Measurements from ENCODE around the gene EN2.

The EN2 gene

DNA sequence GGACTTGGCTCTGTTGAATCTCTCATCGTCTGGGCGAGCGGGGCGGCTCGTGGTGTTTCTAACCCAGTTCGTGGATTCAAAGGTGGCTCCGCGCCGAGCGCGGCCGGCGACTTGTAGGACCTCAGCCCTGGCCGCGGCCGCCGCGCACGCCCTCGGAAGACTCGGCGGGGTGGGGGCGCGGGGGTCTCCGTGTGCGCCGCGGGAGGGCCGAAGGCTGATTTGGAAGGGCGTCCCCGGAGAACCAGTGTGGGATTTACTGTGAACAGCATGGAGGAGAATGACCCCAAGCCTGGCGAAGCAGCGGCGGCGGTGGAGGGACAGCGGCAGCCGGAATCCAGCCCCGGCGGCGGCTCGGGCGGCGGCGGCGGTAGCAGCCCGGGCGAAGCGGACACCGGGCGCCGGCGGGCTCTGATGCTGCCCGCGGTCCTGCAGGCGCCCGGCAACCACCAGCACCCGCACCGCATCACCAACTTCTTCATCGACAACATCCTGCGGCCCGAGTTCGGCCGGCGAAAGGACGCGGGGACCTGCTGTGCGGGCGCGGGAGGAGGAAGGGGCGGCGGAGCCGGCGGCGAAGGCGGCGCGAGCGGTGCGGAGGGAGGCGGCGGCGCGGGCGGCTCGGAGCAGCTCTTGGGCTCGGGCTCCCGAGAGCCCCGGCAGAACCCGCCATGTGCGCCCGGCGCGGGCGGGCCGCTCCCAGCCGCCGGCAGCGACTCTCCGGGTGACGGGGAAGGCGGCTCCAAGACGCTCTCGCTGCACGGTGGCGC is at the start of gene EN2:
TSS of gene EN2 (plus strand) at position 19 of the 767 bp plus-strand sequence. CDS start at position 268, 249 bp downstream.
- DNase-seq = no peak

DNA sequence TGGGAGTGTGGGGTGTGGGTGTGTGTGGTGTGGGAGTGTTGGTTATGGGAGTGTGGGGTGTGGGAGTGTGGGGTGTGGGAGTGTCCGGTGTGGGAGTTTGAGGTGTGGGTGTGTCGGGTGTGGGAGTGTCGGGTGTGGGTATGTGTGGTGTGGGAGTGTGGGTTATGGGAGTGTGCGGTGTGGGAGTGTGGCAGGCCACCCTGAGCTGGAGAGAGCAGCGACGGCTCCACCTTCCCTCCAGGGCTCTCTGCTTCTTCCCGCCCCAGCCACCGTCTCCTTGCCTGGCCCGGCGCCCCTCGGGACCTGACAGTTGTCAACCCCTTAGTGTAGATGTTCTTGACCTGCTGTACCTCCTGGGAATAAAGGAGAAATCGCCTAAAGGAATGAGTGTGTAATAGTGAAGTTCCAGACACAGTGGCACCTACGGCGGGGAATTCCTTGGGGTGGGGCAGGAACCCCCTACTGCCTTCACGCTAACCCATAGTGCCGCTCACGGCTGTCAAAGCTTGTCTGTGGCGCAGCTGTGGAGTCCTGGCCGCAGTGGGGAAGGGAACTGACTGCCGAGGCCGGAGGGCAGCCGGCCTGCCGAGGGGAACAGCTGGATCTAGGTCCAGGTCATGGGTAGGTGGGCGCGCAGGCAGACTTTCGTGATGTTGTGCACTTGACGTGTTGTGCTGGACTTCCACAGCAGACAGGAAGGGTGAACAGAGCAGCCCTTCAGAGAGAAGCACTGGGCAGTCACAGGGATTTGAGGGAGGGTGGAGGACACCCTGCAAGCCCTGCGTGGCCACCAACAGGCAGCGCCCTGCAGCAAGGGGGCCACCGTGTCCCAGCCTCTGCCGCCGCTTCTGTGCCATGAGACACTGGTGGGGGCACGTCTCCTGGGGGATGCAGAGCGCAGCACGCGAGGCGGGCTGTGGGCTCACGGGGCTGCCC is 49.0 kb upstream of the EN2 start:
- no peak for DNase-seq

DNA sequence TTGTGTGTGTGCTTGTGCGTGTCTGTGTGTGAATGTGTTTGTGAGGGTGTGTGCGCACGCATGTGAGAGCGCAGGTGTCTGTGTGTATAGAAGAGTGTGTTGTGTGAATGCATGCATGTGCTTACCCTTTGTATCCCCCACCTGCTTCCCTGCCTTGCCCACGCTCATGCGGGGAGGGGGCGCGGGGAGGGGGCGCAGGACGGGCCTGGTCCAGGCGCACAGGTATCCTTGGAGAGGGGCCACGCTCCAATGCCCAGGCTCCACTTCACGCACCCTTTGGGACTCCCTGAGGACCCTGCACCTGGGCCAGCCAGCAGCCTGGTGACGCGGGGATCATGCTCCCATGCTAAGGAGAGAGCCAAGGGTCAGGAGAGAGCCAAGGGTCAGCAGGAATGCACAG is 47.9 kb upstream of the EN2 start:
- no peak for DNase-seq

DNA sequence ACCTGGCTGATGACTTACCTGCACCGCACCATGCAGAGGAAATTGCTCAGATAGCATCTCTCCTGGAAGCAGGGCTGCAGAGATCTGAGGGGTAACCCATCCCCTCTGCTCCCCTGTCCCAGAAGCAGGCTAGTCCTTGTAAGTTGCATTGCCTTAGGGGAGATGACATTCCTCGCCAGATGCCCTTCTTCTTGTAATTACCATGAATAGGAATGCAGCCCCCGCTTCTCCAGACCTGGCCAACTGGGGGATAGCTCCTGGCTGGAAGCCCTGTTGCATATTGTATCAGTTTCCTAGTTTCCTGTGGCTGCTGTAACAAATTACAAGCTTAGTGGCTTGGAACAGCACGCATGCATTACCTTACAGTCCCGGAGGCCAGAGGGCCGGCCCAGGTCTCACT is 47.5 kb upstream of the EN2 start:
- no peak for DNase-seq

DNA sequence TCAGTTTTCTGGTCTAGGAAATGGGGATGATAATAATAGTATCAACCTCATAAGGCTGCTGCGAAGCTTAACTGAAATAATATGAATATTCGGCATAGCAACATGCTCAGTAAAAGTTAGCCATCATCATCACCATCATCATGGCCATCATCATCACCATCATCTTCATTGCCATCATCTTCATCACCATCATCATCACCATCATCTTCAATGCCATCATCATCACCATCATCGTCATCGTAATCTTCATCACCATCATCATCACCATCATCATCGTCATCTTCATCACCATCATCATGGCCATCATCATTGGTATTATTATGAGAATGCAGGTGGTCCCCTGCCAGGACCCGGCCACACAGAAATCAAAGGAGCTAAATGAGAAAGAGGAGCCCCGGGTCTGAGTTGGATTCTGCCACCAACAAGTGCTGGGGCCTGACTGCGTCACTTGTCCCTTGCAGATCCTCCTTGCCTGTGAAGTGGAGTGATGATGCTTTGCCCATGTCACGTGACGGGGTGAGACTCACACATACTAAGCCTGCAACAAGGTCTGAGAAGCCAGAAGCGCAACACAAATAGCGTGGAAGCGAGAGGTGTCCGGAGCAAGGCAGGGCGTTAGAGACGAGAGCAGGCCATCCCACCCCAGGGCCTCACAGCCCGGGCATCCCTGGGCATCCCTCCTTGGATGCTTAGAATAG is 46.1 kb upstream of the EN2 start:
- DNase-seq = no peak

DNA sequence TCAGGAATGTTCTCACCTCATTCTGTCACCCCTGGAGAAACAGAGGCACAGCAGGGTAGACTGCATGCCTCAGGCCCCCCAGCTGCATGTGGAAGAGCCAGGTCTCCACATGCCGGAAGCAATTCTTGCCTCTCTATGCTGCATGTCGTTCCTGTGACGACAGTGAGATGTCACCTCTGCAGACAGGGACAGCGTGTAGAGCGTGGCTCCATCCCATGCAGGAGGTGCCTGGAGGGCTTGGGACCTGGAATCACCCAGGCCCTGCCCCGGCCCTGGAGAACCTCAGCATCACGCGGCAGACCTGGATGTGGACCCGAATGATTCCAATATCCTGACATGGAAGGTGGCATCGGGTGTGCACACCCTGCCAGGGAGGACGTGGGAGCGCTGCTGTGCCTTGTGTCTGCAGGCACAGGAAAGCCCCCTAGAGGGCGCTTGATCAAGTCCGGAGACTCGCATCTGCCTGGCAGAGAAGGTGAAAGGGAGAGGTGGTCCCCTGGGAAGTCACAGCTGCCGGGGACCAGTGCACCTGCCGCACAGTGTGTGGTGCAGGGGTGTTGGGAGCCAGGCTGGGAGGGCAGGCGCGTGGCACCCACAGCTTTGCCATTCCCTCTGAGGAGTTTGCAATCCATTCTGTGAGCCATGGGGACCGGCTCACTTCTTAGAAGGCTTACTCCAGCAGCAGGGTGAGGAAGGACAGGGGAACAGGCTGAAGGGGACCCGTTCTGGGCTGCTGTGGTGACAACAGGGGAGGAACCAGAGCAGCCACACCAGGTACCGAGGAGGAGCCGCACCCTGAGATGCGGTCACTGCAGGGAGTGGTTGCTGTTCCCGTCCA is 45.3 kb upstream of the EN2 start:
- DNase-seq = no peak

DNA sequence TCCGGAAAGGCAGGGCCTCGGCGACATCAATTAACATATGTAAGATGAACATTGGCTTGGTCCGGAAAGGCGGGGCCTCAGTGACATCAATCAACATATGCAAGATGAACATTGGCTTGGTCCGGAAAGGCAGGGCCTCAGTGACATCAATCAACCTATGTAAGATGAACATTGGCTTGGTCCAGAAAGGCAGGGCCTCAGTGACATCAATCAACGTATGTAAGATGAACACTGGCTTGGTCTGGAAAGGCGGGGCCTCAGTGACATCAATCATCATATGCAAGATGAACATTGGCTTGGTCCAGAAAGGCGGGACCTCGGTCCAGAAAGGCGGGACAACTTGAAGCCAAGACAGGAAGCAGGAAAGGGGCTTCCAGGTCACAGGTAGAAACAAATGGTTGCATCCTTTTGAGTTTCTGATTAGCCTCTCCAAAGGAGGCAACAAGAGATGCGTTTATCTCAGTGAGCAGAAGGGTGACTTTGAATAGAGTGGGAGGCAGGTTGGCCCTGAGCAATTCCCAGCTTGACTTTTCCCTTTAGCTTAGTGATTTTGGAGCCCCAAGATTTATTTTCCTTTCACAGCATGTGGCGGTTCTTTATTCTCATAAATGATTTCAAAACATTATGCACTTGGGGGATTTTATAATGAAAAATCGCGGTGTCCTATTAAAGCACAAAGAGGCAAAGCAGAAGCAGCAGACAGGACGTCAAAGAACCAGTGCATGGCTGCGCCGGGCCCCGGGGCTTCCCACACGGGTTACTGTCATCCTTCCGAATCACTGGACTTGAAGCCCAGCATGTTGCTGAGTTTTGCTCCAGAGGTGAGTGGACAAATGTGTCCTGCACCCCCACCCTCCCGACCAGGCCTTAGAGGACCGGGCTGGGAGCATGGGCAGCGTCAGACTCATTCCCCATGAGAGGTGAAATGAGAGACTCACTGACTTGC is 43.1 kb upstream of the EN2 start:
- no peak for DNase-seq

DNA sequence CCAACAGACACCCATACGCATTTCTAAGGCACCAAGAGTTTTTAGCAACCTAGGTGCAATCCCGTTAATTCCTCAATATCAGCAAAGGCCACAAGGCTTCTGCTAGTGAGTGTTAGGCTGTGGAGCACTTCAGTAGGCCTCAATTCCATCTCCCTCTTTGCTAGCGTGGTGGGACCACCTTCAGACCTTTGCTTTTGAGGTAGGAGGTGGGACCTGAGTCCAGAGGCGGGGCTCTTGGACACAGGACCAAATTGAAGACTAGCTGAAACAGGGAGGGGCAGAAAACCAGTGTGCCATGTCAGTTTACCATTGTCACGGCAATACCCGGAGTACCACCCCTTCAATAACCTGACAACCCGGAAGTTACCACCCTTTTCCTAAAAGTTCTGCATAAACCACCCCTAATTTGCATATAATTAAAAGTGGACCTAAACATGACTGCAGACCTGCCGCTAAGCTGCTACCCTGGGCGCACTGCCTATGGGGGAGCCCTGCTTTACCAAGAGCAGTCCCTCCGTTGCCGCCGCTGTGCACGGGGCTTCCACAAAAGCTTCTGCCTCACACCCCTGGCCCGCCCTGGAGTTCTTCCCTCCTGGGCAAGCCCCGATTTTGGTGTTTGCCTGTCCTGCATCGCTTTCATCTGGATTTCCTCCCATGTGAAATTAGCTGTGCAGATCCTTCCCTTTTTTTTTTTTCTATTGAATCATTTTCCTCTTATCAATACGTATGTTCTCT is 41.1 kb upstream of the EN2 start:
- no peak for DNase-seq

DNA sequence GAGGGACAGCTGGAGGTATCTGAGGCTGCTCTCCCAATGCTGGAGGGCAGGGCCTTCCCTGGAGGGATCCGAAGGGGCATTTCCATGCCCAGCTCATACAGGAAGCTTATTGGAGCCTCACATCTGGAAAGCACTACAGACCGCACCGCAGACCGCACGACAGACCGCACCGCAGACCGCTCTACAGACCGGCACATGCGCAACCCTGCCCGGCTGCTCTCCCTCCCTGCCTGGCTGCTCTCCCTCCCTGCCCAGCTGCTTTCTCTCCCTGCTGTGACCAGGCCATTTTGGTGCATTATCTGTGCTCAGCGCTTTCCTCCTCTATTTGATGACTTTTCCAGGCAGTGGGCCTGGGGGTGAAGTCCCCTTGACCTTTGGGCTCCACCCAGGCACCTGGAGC is 39.6 kb upstream of the EN2 start:
- no peak for DNase-seq

DNA sequence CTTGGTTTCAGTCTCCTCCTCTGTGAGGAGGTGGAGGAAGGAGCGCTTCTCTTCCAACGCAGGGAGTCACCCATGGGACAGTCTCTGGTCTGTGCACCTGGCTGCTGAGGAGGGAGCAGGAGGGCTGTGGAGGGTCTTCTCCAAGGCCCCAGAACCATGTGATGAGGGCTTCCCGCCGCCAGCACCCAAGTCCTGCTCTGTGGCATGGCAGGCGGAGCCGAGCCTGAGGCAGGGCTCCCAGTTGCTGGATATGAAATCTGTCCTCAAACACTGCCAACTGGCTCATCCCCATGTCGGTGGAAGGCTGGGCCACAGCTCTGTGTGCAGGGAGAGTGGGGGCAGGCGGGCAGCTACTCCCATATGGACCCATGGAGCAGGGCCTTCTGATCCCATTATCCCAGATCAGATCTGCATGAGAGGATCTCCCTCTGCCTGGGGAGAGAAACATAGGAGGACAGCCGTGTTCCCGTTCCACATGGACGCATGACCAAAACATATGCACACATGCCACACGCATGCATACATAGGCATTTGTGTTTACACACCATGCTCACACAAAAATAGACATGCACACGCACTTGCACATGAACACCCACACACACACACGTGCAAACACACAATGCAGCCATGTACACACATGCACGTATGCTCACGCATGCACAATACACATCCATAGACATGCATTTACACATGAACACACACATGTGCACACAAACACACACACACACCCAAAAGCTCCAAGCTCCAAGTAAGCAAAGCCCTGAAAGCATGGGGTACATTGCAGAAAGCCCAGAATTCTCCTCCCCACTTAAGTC is 38.8 kb upstream of the EN2 start:
- DNase-seq = no peak

DNA sequence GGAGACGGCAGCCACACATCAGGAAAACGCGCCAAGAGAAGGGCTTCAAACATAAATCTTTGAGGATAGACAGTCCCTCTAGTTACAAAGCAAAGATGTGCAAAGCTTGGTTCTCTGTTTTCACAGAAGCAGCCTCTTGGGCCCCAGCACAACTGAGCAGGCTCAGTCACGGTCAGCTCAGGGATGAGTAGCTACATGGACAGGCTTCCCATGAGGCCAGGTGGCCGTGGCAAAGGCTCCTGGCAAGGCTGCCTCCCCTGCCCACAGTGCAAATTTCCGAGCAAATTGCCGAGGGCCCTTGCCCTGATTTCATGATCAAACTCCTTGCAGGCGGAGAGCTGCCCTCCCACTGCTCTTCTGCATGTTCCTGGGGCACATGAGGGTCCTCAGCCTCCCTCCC is 37.8 kb upstream of the EN2 start:
- no peak for DNase-seq

DNA sequence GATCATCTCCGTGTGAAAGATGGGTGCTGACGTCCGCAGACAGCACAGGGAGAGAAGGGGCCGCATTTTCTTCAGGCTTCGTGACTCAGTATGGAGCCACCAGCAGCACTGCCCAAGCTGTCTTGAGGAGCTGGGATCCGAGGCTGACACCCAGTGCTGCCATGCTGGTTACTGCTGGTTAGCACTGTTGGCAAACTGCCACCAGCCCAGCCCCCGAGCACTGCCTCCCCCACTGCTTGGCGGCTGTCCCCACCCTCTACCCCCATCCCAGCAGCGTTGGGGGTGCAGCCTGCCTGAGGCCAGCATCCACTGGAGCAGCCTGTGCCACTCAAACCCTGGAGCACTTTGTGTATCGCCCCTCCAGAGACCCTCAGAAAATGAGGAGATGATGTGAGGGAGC is 35.8 kb upstream of the EN2 start:
- no peak for DNase-seq

DNA sequence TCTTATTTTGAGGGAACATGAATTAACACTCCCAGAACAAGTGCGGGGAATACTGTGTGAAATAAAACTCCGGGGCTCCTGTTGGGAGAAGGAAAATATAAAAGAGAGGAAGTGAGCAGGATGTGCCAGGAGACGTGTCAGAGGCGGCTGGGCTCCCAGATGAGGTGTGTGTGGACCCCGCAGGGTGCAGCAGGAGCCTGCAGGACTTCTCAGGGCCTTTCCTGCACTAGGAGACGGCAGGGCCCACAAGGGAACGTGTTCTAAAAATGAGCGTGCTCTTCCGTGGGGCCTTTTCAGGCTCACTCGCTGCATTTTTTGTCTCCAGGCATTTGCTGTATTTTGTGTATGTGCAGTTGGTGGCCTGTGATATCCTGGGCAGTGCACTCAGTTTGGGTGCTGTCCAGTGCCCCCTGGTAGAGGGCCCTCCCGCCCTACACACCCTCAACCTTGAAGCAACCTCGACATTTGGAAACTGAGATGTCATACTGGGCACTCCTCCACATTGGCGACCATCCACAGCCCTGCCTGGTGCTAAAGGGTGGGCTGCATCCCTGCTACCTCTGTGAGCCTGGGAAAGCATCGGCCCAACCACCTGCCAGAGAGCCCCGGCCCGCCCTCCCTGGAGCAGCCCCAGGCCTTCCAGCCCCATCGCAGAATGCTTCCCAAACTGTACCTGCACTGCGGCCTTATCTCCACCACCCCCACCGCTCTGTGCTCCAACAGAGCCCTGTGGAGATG is 35.2 kb upstream of the EN2 start:
- DNase-seq = no peak

DNA sequence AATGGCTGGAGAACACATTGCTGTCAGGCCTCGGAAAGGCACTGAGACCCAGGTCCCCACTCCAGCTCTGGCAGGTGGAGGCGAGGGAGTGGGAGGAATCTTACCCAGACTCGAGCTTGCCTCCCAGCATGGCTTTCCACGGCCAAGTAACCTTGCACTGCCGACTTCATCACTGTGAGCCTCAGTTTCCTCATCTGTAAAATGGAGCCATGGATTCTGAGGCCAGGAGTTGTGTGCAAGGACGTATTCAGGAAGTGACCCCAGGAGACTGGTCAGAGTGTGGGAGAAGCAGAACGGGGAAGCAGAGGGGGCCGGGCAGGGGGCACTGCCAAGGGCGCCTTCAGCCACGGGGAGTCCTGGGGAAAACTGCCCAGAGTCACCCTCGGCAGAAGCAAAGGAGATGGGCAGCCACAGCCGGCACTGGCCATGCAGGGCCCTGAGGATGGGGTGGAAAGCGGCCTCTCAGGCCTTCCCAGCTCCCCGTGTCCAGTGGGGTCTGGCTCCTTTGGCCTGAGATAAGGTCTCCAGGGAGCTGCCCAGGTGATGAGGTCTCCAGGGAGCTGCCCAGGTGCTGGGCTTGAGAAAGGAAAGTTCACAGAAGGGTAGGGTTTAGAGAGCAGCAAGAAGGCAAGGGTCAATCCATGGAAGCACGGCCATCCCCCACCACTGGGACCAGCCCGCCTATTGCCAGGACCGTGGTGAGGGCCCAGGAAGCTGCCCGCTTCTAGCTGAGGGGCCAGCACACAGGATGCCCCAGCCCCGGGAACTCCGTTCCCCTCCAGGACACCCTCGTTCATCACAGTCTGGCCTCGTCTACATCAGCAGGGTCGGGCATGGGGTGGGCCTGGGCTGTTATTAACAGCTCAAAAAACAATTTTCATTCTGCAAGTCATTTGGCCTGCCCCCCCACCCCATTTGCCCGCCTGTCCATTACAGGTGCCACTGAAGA is 34.3 kb upstream of the EN2 start:
- DNase-seq = no peak

DNA sequence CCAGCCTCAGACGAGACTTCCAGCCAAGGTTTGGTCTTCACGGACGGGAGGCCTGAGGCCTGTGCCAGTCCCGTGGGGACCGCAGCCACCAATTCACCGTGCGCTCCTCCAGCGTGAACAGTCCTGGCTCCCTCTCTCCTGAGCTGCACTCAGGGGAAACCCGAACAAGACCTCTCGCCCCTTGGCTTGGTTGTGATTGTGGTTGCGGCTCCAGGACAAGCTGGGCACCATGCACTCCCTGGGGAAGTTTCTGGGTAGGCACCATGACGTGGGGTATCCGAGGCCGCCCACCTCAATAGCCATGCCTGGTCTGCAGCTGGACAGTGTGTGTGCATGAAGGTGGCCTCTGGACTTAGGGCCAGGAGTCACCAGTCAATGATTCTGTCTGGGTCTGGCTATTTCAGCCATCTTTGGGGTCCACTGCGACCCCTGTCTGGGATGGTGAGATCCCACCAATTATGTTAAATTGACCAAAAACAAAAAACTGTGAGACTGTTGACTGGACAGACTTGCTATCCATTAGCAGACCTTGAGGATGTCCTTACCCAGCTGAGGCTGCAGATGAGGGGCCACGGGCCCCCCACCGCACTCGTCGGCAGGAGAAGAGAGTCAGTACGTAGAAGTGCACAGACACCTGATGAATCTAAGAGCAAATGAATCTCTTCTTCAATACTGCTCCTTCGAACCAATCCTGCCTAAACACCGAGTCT is 33.5 kb upstream of the EN2 start:
- no peak for DNase-seq

DNA sequence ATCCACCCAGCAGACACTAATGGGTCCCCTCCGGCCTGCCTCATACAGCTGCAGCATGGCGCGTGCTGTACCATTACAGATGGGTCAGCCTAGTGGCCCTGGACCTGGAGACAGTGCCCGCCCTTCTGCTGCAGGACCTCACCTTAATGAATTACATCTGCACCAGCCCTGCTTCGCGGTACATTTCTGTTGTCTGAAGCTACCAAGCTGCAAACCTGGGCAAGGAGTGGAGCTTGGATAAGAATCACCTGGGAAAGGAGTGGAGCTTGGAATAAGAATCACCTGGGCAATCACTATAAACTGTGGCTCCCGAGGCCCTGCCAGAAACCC is 33.0 kb upstream of the EN2 start:
- no peak for DNase-seq

DNA sequence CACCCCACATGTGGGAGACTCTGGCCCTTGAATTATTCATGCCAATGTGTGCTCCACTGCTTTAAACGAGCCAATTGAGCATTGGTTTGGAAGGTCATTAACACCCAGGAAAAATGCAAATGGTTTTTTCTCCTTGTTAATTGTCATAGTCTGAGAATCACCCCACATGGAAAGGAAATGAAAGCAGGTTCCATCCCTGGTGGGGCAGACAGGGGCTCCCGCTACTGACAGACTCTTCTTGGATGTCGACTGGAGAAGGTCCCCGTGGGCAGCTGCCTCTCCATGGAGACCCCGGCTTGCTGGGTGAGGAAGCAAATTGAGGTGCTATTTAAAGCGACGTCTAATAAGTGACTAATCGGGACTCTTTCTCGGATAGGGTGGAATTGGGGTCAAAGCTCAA is 32.0 kb upstream of the EN2 start:
- no peak for DNase-seq
